ENCODE data around the gene GCSH. TPM values are rescaled to one million over a fixed set of nuclear protein-coding genes. Genes with fewer than 3 reads are reported as not detected.

The GCSH gene
- total RNA-seq, 1 experiment from 2014 or later: 51.7 TPM

DNA sequence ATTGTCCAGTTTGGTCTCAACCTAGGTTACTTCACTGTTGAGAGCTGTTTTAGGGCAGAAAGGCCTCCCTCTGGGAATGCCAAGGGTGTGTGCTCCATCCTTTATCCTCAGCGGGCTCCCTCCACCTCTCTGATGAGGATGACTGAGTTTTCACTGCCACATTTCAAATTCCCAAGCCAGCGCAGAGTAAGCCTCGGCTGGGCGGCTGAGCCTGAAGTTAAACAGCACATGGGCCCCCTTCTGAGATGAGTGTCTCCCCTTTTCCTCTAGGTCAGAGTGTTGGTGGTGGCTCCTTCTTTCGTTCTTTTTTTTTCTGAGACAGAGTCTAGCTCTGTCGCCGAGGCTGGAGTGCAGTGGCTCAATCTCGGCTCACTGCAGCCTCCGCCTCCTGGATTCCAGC, 5.5 kb upstream of the GCSH start:
- ChIA-PET CTCF (no interaction called here), POLR2A (ENCODE audit: unreplicated experiment) (no interaction called here)
- H3F3A ChIP-seq (ENCODE audit: insufficient read depth, low read depth): peaks cover 16% of the 10 kb centered on the region
- no peak for TF ChIP-seq EZH2 (IDR thresholded peaks at IDR 0.05; ENCODE audit: low read depth)
- TF ChIP-seq, protein P1, sequence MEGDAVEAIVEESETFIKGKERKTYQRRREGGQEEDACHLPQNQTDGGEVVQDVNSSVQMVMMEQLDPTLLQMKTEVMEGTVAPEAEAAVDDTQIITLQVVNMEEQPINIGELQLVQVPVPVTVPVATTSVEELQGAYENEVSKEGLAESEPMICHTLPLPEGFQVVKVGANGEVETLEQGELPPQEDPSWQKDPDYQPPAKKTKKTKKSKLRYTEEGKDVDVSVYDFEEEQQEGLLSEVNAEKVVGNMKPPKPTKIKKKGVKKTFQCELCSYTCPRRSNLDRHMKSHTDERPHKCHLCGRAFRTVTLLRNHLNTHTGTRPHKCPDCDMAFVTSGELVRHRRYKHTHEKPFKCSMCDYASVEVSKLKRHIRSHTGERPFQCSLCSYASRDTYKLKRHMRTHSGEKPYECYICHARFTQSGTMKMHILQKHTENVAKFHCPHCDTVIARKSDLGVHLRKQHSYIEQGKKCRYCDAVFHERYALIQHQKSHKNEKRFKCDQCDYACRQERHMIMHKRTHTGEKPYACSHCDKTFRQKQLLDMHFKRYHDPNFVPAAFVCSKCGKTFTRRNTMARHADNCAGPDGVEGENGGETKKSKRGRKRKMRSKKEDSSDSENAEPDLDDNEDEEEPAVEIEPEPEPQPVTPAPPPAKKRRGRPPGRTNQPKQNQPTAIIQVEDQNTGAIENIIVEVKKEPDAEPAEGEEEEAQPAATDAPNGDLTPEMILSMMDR (conservative IDR thresholded peaks at IDR 0.05): no peak
- H3K4me3 ChIP-seq: no peak overlapping the region
- no peaks in the 10 kb centered on the region; the same call in 1 of the 2 replicates for H3K9me3 ChIP-seq (ENCODE audit: insufficient read depth, low read depth)
- H3K27me3 ChIP-seq (ENCODE audit: insufficient read depth, low read depth): no peaks in the 10 kb centered on the region
- no peaks in the 10 kb centered on the region for H3K36me3 ChIP-seq (ENCODE audit: low read depth)
- no peaks in the 10 kb centered on the region for H3K9me2 ChIP-seq (ENCODE audit: insufficient read depth)
- peaks cover 33% of the 10 kb centered on the region for H3K4me1 ChIP-seq (replicated peaks; ENCODE audit: insufficient read depth)
- no peak overlapping the region for H3K4me2 ChIP-seq
- BruUV-seq (replicated peaks): no TSS peak
- no peaks in the 10 kb centered on the region for H3K79me2 ChIP-seq (ENCODE audit: low read depth)
- no peak for DNase-seq
- intact Hi-C loops (cut with micrococcal nuclease; ENCODE audit: unreplicated experiment): no loop called here
- no peaks in the 10 kb centered on the region for H4K20me1 ChIP-seq (ENCODE audit: insufficient read depth)
- H3K27ac ChIP-seq: no peak overlapping the region
- H2AFZ ChIP-seq: no peak overlapping the region

DNA sequence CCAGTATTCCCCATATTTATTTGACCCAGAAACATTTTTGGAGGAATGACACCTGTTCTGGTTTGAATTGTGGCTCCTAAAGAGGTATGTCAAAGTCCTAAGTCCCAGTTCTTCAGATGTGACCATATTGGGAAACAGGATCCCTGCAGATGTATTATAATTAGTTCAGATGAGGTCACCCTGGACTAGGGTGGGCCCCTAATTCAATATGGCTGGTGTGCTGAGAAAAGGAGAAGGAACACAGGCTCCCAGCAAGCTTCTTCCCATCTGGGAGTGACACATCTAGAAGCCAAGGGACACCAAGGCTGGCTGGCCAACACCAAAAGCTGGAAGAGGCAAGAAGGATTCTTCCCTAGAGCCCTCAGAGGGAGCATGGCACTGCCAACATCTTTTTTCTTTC, 3.8 kb upstream of the GCSH start:
- no peaks in the 10 kb centered on the region for H3K36me3 ChIP-seq (ENCODE audit: low read depth)
- H2AFZ ChIP-seq: no peak overlapping the region
- BruUV-seq (replicated peaks): no TSS peak
- peaks cover 7% of the 10 kb centered on the region for H3K79me2 ChIP-seq (ENCODE audit: low read depth)
- intact Hi-C loops (cut with micrococcal nuclease; ENCODE audit: unreplicated experiment): no loop called here
- ChIA-PET POLR2A (ENCODE audit: unreplicated experiment) (no interaction called here), CTCF (no interaction called here)
- H3F3A ChIP-seq (ENCODE audit: insufficient read depth, low read depth): peaks cover 13% of the 10 kb centered on the region
- H3K4me2 ChIP-seq: no peak overlapping the region
- H3K27ac ChIP-seq: no peak overlapping the region
- no peaks in the 10 kb centered on the region for H3K9me2 ChIP-seq (ENCODE audit: insufficient read depth)
- H4K20me1 ChIP-seq (ENCODE audit: insufficient read depth): no peaks in the 10 kb centered on the region
- H3K4me1 ChIP-seq (replicated peaks; ENCODE audit: insufficient read depth): peaks cover 24% of the 10 kb centered on the region
- DNase-seq: no peak
- H3K4me3 ChIP-seq: no peak overlapping the region
- H3K27me3 ChIP-seq (ENCODE audit: insufficient read depth, low read depth): no peaks in the 10 kb centered on the region
- no peak for TF ChIP-seq EZH2 (IDR thresholded peaks at IDR 0.05; ENCODE audit: low read depth)
- TF ChIP-seq, protein P1 (conservative IDR thresholded peaks at IDR 0.05): no peak
- no peaks in the 10 kb centered on the region; the same call in 1 of the 2 replicates for H3K9me3 ChIP-seq (ENCODE audit: insufficient read depth, low read depth)

GRCh38 chr16:81097230-81097629, 1.0 kb upstream of the GCSH start:
- Histone ChIP-seq H3K27me3 (ENCODE audit: insufficient read depth, low read depth) (no peaks in the 10 kb centered on the region), H4K20me1 (ENCODE audit: insufficient read depth) (no peaks in the 10 kb centered on the region), H3K4me2 (peak overlapping the region; percentile 67), H3K4me3 (peak overlapping the region; percentile 44; the same call in 1 of the 2 replicates), H3F3A (ENCODE audit: insufficient read depth, low read depth) (peaks cover 13% of the 10 kb centered on the region), H3K36me3 (ENCODE audit: low read depth) (no peaks in the 10 kb centered on the region), H3K27ac (peak overlapping the region; percentile 77), H3K9me2 (ENCODE audit: insufficient read depth) (no peaks in the 10 kb centered on the region), H3K4me1 (replicated peaks; ENCODE audit: insufficient read depth) (peaks cover 32% of the 10 kb centered on the region), H3K9me3 (ENCODE audit: insufficient read depth, low read depth) (no peaks in the 10 kb centered on the region; the same call in 1 of the 2 replicates), H3K79me2 (ENCODE audit: low read depth) (peaks cover 33% of the 10 kb centered on the region), H2AFZ (peak overlapping the region; percentile 77)
- intact Hi-C loops (cut with micrococcal nuclease; ENCODE audit: unreplicated experiment): loop anchor here (1.0 kb wide), 1 partner anchor 84 kb away; no protein-coding TSS in a partner anchor
- TSS peak; percentile 90 for BruUV-seq (replicated peaks)
- DNase-seq: no peak
- POLR2A ChIA-PET (ENCODE audit: unreplicated experiment): interaction anchor here (0.6 to 0.8 kb wide), 4 partner anchors 20 to 344 kb away, joined by 3 to 4 read pairs (median 3); partner anchors contain the start of genes C16orf46 and GAN
- CTCF ChIA-PET: no interaction called here
- no peak for TF ChIP-seq EZH2 (IDR thresholded peaks at IDR 0.05; ENCODE audit: low read depth)
- TF ChIP-seq, protein P1 (conservative IDR thresholded peaks at IDR 0.05): no peak
